H1 (cell line): ENCODE results near the gene TAS2R5. TPM values are rescaled to one million over a fixed set of nuclear protein-coding genes. Genes with fewer than 3 reads are reported as not detected.

Source experiments
- BRCA1 ChIP-seq: IDR thresholded peaks from 2 replicates; pipeline ENCODE4 v1.6.1; 2012; ENCODE audit warnings: low read depth, low read length, improper control_type of control experiment
- CHD7 ChIP-seq: fragments of 300-600 bp; sonication (generic); IDR thresholded peaks from 2 replicates; pipeline ENCODE4 v1.7.1; 2012; ENCODE audit warnings: low read length, moderate library complexity, mild to moderate bottlenecking, inconsistent platforms; ENCODE audit not compliant: insufficient replicate concordance
- MAX ChIP-seq: IDR thresholded peaks from 2 replicates; pipeline ENCODE4 v1.6.1; 2012; ENCODE audit warnings: inconsistent platforms
- POLR2A ChIP-seq, 2 experiments: IDR thresholded peaks; 1 replicate in 1 of 2; 2 replicates in 1 of 2; pipeline ENCODE4 v1.6.1; 2011; ENCODE audit warnings: low read depth in 2 of 2, low read length in 2 of 2, mild to moderate bottlenecking in 2 of 2; ENCODE audit errors: control extremely low read depth in 1 of 2
- RFX5 ChIP-seq: IDR thresholded peaks from 2 replicates; pipeline ENCODE4 v1.6.1; 2011; ENCODE audit warnings: low read depth, low read length, improper control_type of control experiment, borderline replicate concordance
- RXRA ChIP-seq: IDR thresholded peaks from 2 replicates; pipeline ENCODE4 v1.6.1; 2011; ENCODE audit warnings: low read depth, mild to moderate bottlenecking, low read length, moderate library complexity; ENCODE audit not compliant: insufficient read depth
- SP1 ChIP-seq: IDR thresholded peaks from 2 replicates; pipeline ENCODE4 v1.6.1; 2011; ENCODE audit warnings: low read depth, low read length
- SP2 ChIP-seq: IDR thresholded peaks from 2 replicates; pipeline ENCODE4 v1.6.1; 2012; ENCODE audit warnings: mild to moderate bottlenecking, low read length, inconsistent platforms
- SUZ12 ChIP-seq: fragments of 200-600 bp; sonication (generic); IDR thresholded peaks from 2 replicates; pipeline ENCODE4 v1.6.1; 2012; ENCODE audit warnings: mild to moderate bottlenecking, inconsistent platforms, low read length, moderate library complexity, mixed read lengths
- TAF7 ChIP-seq: optimal IDR thresholded peaks from 2 replicates; pipeline ENCODE3; 2011; ENCODE audit warnings: low read depth, mild to moderate bottlenecking, inconsistent platforms, low read length, moderate library complexity, borderline replicate concordance
- ZNF274 ChIP-seq: IDR thresholded peaks from 2 replicates; pipeline ENCODE4 v1.7.0; 2012; ENCODE audit warnings: low read length, borderline replicate concordance; ENCODE audit errors: extremely low read depth
- polyA plus RNA-seq, 7 experiments: library from polyadenylated mRNA; depleted of rRNA in 3 of 7; stranded (reverse) in 5 of 7; unstranded in 2 of 7; fragments of >200 nt in 5 of 7; fragments of 200-250 nt in 2 of 7; gene quantifications; 1 replicate in 5 of 7; 2 replicates in 1 of 7; 4 replicates in 1 of 7; pipeline versions ENCODE4 v1.2.1 to v1.2.3, GENCODE V29; 2011 to 2013; ENCODE audit warnings: missing spikeins in 2 of 7, mixed read lengths in 2 of 7
- total RNA-seq: library from RNA; stranded (reverse); fragmentation: NEBNext Ultra II Directional; extraction: Animal tissue kit (Norgen Biotek cat#: 25700); gene quantifications from 2 replicates; pipeline ENCODE4 v1.2.1, GENCODE V29; 2021

TAS2R5 gene
- total and polyA plus RNA-seq, 2 of the 8 experiments (the other 6 are each of a cell fraction or from before 2014, with no cell fraction given): 1.5 to 6.2 TPM

- TF ChIP-seq CHD7 (no peak), POLR2A (IDR thresholded peaks at IDR 0.05; ENCODE audit: control extremely low read depth in 1 of 2, low read depth in 2 of 2, low read length in 2 of 2) (no peak), BRCA1 (no peak), ZNF274 (no peak), MAX (no peak), SP2 (no peak), RXRA (no peak), RFX5 (no peak), SUZ12 (no peak), TAF7 (no peak), SP1 (no peak)
- TF ChIP-seq, all 59 proteins: peak for 0
These were observed 1.7 kb upstream of the TAS2R5 start (continued) for GRCh38 chr7:141788296-141788695.
